GM21423 (cell line): ENCODE data around the gene PLCH2.
A peak's percentile ranks its signal among the peaks of the same experiment; 100 is the strongest.
"Not testable (repeated sequence)": the region's sequence is repeated elsewhere in the genome, so short reads cannot be mapped to it uniquely, and the experiment has no call there.

Source experiments
- ATAC-seq: cut with Tn5 transposase; IDR thresholded peaks from one replicate; pipeline ENCODE4 v1.9.1; 2021; ENCODE audit warnings: mild to moderate bottlenecking, moderate library complexity; ENCODE audit not compliant: unreplicated experiment

The PLCH2 gene

DNA sequence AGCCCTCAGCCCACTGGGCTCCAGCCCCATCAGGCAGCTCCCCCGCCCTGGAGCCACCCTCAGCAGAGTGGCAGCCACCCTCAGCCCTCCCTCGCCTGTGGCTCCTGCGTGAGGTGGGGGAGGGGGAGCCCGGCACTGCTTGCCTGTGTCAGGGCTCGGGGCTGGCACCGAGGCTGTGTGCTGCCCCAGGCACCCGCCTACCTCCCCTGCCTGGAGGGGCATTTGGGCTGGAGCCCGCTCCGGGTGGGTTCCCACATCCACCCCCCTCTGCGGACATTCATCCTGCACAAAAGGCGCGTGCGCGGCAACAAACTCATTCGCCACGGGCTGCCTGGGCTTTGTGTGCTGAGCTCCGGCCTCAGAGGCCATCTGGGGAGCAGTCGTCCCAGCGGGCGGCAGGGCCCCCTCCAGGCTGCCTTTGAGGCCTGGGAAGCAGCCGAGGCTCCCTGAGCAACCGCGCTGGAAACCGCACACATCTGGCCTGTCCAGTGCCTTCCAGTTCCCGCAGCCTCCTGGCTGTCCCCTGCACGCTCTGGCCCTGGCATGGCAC is 67.5 kb downstream of the PLCH2 start:
- ATAC-seq: no peak

DNA sequence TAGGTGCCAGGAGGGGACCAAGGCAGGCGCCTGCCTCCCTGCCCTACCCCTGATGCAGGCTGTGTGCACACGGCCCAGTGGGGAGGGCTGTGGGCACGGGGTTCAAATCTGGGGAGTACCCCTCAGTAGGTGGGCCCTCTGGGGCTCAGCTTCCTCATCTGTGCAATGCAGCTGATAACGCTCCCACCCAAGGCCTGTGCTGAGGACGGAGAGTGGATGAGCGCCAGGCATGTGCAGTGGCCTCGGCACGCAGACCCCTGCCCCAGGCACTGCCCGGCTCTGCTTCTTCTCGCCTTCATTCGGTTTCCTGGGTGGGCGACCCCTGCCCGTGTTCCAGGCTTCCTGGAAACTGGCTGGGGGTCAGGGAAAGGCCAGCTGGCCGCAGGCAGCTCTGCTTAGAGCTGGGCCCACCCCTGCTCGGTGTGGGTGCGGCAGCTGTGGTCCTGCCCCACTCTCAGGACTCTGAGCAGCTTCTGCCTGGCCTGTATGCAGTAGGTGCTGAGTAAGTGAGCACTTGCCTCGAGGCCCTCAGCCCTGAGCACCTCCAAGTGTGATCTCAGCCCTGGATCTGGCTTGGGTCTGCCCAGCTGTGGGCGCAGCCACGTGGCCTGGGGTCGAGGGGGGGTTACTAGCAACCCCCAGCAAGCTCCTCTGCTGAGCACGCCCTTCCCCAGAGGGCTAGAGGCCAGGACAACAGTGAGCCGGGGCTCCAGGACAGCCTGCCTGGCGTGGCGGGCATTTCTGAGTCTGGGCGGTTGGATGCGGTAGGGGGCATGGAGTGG is 68.2 kb downstream of the PLCH2 start:
- ATAC-seq: no peak

DNA sequence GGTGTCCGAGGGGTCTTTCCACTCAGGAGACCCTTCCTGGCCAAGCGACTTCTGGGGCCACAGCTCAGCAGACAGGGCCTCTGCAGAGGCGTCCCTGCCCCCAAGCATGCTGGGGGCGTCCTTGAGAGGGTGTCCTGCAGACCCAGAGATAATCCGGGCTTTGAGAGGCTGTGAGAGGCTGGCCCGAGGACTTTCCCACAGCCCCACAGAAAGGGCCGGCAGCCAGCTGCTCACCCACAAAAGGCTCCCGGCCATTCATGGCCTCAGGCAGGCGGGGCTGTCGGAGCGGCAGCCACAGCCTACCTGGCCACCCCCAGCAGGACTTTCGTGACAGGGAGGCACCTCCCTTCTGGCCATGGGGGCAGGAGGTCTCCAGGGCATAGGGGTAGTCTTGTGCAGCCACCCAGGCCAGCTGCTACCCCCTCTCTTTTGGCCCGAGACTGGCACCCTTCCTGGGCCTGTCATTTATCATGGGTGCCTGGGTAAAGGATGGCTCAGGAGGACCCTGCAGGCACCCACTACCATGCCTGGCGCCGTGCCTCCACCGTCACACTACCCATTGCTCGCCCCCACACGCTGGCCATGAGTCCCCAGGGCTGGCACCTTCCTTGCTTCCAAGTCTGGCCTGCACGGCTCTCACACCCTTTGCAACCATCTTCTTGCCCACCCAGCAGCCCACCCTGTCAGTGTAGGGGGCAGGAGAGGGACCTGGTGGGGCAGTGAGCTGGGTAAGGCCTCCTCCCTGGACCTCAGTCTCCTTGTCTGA is 69.0 kb downstream of the PLCH2 start:
- no peak for ATAC-seq

DNA sequence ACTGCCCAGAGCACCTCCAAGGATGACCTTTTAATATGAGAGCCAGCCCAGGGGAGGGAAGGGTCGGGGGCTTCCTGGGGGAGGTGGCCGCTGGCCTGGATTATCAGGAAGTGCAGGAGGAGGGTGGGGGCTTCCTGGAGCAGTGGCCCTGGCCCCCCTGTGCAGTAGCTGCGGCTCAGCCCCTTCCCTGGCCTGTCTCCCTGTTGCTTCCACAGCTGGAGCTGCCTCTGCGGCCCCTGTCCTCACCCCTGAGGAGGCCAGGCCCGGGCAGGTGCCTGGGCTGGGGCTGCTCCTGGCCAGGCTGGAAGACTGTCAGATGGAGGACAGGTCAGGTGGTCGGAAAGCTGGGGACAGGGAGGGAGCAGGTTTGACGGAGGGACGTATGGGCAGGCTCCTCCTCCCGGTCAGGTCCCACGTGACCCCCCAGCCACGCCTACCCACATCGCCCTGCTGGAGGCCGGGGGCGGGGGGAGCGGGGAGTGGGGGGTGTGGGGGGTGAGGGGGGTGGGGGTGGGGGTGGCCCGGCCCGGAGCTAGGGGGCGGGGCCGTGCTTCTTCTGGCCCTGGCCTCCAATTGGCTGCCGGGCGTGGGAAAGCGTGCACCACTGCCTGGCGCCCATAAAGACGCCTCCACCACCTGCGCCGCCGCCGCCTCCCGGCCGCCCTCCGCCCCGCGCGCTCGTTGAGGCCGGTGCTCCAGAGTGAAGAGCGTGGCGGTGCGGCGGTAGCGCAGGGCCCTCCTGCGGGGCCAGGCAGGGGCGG is 69.8 kb downstream of the PLCH2 start:
- peak; percentile 39 for ATAC-seq

DNA sequence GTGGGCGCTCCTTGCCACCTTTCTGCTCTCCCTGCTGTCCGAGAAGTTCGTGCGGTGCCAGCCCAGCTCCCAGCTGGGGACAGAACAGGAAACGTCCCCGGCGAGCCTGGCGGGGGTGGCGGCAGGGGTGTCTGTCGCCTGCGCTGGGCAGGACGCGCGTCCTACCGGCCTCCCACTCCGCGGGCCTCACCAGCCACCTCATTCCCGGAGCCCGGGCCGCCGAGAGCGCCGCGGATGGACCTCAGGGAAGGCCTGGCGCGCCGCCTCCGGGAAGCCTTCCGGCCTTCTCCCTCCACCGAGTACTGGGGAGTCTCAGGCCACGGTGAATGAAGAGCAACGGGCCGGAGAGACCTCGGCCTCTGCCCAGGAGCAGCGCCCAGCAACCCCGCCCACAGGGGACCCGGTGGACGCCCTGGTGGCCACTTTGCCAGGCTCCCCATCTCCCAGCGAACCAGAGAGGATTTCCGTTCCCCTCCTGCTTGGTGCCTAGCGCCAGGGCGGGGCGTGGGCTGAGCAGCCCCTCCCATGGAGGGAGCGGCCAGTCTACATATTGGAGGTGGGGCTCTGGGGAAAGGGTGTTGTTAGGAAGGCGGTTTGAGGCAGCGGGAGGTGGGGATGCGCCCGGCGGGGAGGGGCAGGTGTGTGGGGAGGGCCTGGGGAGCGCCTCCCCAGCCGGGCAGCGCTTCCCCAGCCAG is 70.6 kb downstream of the PLCH2 start:
- ATAC-seq: peak; percentile 31

DNA sequence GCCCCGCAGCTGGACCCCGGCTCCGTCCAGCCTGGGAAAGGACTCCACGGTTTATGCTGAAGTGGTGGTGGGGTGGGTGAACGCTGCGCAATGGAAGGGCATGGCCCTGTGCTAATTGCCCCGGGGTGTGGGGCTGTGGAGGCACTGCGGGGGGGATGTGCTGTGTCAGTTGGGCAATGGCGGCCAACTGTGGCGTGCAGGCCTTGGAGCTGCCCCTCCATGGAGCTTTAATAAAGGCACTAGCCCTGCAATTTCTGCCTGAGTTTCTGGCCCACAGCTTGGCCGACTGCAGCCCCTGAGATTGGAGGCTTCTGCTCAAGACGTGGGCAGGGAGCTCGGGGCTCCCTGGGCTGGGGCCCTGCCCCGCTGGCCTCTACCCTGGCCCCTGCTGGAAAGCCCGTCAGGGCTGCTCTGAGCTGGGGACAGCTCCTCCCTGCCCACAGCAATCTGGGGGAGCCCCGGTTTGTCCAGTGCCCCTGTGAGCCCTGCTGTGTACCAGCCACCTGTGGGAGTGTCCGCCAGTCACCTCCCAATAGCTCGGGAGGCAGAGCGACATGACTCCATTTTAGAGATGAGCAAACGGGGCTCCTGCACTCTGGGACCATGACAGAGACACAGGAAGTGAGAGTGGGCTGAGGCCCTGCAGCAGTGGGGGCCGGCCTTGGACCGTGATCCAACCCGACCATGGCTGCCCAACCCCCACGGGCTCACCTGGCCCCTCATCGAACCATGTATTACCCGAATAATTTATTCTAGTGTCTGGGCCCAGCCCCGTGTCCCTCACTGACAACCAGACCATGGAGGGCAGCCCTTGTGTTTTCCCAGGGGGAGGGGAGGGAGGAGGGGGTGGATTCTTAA is 71.3 kb downstream of the PLCH2 start:
- peak; percentile 18 for ATAC-seq

DNA sequence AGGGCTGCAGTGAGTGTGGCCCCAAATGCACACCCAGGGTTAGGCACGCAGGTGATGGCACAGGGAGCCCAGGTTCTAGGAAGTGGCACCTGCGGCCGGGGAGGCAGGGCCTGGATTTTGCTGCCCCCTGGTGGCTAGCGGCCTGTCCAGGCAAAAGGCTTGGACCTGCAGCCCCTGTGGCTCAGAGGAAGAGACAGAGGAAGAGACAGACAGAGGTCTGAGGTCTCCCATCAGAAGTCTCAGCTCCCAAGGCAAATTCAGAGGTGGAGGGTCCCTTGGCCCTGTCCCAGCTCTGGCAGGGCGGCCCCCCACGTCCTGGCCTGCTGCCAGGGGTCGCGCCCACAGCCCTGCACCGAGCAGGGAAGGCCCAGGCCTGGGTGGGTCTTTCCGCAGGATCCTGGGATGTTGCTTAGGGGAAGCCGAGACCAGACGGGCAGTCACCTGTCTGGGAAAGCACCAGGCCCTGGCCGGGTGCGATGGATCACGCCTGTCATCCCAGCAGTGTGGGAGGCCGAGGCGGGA is 72.0 kb downstream of the PLCH2 start:
- peak; percentile 17 for ATAC-seq

DNA sequence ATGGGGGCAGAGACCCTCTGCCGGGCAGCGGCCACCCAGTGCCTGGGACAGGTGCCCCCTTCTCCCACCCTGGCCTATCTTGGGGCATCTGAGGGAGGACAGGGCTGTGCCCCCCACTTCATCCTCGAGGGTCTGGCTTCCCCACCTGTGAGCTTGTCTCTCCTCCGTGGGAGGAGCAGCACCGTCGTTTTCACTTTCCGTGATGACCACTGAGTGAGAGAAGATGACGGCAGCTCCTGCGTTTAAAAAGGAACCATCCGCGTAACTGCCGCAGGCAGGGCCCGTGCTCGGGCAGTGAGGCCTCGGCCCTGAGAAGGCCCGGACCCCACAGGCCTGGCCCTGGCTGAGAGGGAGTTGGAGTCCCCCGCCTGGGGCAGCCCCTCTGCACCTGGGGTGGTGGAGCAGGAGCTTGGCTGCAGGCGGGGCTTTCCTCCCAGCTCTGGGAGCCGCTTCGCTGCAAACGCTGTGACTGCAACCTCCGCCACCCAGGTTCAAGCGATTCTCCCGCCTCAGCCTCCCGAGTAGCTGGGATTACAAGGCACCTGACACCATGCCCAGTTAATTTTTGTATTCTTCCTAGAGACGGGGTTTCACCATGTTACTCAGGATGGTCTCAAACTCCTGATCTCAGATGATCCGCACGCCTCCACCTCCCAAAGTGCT is 73.4 kb downstream of the PLCH2 start:
- not testable (repeated sequence) for ATAC-seq

DNA sequence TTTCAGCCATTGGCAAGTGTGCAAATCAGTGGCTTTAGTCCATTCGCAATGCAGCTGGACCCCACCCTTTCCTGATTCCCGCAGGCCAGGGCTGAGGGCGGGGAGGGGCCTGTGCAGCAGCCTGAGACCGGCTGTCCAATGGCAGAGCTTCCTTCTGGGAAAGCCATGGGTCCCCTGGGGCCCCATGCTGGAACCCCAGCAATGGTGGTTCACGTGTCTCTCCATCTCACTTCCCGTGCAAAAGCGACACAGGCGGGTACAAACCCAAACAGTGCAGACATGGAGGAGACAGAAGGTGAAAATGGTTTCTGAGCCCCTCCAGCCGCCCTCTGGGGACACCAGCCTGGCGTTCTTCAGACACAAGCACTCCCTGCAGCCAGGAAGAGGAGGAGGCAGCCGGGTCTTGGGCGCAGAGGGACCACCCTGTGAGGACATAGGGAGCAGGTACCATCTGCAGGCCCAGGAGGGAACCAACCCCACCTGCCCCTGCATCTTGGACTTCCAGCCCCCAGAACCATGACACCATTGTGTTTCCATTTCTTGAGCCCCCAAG is 74.3 kb downstream of the PLCH2 start:
- not testable (repeated sequence) for ATAC-seq

DNA sequence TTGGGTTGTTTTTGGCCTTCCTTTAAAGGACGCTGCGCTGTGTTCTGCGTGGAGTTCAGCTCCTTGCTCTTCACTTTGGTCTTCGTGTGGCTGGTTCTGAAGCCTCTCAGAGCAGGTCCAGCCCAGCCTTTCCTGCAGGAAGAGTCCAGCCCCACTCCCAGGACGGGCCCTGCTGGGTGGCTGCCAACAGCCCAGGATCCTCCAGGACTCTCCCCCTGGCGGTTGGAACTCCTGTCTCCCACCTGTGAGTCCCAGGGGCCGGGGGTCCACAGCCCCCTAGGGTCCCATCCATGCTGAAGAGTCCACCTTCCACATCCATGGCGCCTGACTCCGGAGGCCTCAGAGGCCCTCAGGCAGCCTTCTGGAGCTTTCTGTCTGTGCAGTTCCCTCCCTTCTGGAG is 75.5 kb downstream of the PLCH2 start:
- ATAC-seq: not testable (repeated sequence)

DNA sequence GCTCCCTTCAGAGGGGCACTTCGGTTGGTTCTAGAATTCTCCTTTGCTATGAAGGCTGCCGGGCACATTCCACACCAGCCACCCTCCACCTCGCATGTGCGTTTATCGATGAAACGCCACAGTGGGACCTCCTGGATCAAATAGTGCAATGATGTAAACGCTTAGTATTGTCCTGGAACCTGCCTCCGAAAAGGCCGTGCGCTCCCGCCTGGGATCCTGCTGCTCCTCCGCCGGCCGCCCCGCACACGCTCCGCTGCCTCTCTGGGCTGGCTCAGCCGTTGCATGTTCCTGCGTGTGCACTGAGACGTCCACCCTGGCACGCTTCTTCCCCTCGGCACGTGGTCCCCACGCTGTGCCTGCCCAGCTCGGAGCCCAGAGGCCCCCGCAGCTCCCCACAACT is 76.1 kb downstream of the PLCH2 start:
- no peak for ATAC-seq

DNA sequence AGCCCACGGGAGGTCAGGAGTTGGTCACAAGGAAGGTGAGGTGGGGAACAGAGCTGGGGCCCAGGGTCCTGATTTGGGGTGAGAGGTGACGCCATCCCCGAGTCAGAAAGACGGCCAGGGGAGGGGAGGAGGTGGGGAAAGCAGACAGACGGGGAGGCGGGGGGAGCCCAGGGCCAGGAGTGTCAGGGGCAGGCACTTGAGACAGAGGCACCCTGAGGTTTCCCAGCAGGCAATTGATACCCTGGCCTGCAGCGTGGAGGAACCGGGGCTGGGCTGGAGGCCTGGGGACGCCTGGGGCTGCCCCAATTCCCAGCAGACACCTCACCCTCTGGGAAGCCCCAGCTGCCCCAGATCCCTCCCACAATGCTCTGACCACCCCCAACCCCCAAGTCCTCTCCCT is 77.0 kb downstream of the PLCH2 start:
- ATAC-seq: not testable (repeated sequence)

DNA sequence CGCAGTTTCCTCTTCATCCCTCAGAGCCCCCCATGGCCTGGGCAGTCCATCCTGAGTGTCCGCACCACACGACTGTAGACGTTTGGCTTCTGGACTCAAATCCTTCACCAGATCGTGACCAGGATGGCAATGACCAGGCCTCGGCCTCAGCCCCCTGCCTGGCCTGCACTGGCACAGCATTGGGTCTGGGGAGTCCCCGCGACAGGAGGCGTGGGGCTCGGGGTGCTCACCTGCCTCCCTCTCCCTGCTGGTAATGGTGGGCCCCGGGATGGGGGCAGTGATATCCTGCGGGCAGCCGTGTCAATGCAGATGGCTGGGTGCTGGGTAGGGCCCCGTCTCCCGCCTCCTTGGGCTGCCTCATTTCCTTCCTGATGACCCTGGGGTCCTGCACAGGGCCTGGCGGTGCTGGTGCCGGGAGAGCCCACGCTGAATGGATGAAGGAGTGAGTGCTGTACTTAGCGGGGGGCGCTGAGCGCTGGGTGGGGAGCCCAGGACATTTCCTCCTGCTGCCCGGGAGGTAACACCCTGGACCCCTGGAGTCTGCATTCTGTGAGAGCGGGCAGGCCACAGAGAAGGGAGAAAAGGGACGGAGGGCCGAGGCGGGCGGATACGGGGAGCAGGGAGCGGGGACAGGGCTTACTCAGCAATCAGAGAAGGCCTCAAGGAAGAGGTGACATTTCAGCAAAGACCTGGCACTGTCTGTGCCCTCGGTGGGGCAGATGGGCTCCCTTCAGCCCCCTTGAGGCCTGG is 78.0 kb downstream of the PLCH2 start:
- ATAC-seq: no peak

DNA sequence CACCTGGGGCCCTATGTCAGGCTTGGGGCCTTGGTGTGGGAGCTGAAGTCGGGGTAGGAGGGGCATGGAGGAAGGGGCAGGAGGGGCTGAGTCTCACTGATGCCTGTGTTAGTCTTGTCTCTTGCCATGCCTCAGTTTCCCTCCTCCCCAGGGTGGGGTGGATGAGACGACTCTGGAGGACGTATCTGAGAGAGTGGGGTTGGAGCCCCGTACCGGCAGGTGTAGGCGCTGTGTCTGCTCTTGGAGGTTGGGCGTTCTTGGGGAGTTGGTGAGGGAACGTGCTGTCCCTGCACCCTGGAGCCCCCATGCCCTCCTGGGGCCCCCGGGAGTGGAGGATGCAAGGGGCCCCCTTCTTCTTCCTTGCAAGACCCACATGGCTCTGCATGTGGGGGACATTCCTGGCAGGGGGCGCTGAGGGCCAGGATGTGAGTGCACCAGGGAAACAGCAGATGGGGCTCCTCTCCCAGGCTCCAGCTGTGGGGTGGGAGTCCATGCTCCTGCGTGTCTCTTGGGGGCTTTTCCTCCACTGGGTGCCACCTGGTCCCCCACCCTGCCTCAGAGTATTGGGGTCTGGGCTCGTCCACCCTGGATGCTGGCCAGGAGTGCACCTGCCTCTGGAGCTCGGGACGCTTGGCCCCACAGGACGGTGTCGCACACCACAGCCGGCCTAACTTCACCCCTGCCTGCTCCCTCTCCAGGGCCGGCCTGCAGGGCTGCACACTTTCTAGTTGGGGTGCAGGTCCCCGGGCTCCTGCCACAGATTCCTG is 78.7 kb downstream of the PLCH2 start:
- ATAC-seq: no peak
